Kidney epithelial cell (primary cell): ENCODE results near the gene CCL11. TPM values are rescaled to one million over a fixed set of nuclear protein-coding genes. Genes with fewer than 3 reads are reported as not detected.

Source experiments
- DNase-seq: peaks from one replicate; pipeline ENCODE4 v3.0.0-alpha.2; 2010; ENCODE audit warnings: low read depth
- H3K27me3 ChIP-seq: 2 replicates; pipeline ENCODE4 v1.6.0; 2011; ENCODE audit warnings: low read length; ENCODE audit not compliant: control insufficient read depth, insufficient read depth
- H3K36me3 ChIP-seq: 2 replicates; pipeline ENCODE4 v1.5.1; 2011; ENCODE audit warnings: low read length; ENCODE audit not compliant: control insufficient read depth, insufficient read depth
- H3K4me3 ChIP-seq: 2 replicates; pipeline ENCODE4 v1.5.1; 2011; ENCODE audit warnings: low read depth, mild to moderate bottlenecking, control low read depth, low read length
- CTCF ChIP-seq: IDR thresholded peaks from 2 replicates; pipeline ENCODE4 v1.5.1; 2011; ENCODE audit warnings: mild to moderate bottlenecking, moderate library complexity, low read length, control low read depth, inconsistent platforms; ENCODE audit not compliant: insufficient read depth, poor library complexity, severe bottlenecking
- total RNA-seq: library from RNA; depleted of rRNA; stranded (reverse); fragments of >200 nt; gene quantifications from 2 replicates; pipeline ENCODE4 v1.2.3, GENCODE V29; 2015

The CCL11 gene
- total RNA-seq = not detected in 2 replicates

DNA sequence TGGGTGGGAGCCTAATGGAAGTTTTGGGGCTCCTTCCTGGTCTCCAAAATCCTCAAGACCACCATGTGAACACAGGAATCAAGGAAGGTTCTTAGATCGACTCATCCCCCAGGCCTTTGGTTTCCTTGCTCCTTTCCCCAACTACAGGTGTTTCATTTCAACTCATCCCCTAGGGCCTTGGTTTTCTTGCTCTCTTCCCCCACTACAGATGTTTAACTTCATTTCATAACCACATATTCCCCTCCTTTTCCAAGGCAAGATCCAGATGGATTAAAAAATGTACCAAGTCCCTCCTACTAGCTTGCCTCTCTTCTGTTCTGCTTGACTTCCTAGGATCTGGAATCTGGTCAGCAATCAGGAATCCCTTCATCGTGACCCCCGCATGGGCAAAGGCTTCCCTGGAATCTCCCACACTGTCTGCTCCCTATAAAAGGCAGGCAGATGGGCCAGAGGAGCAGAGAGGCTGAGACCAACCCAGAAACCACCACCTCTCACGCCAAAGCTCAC, at the start of gene CCL11:
Gene CCL11, plus strand, starts transcription at position 457 of the 507 bp plus-strand sequence. CDS start 67 bp downstream, outside the sequence.
- no peaks in the 10 kb centered on the region for H3K36me3 ChIP-seq
- no peaks in the 10 kb centered on the region for H3K27me3 ChIP-seq
- no peak within 1 kb of the TSS for H3K4me3 ChIP-seq
- DNase-seq = no peak
- no peak for TF ChIP-seq CTCF

- Histone ChIP-seq H3K36me3 (no peaks in the 10 kb centered on the region), H3K4me3 (no peak overlapping the region), H3K27me3 (no peaks in the 10 kb centered on the region)
- TF ChIP-seq CTCF = no peak
- DNase-seq = no peak
Observed at GRCh38 chr17:34236281-34236892, 49.2 kb upstream of the CCL11 start.

GRCh38 chr17:34237458-34237857, 48.1 kb upstream of the CCL11 start:
- no peaks in the 10 kb centered on the region for H3K27me3 ChIP-seq
- H3K4me3 ChIP-seq = no peak overlapping the region
- no peak for TF ChIP-seq CTCF
- no peaks in the 10 kb centered on the region for H3K36me3 ChIP-seq
- DNase-seq = no peak

GRCh38 chr17:34241062-34241461, 44.5 kb upstream of the CCL11 start:
- no peaks in the 10 kb centered on the region for H3K36me3 ChIP-seq
- H3K4me3 ChIP-seq = no peak overlapping the region
- no peaks in the 10 kb centered on the region for H3K27me3 ChIP-seq
- TF ChIP-seq CTCF = no peak
- no peak for DNase-seq

GRCh38 chr17:34242587-34243363, 42.8 kb upstream of the CCL11 start:
- no peak for DNase-seq
- no peaks in the 10 kb centered on the region for H3K36me3 ChIP-seq
- no peak overlapping the region for H3K4me3 ChIP-seq
- TF ChIP-seq CTCF = no peak
- no peaks in the 10 kb centered on the region for H3K27me3 ChIP-seq
